ENCODE data around the gene SMCHD1. TPM values are rescaled to one million over a fixed set of nuclear protein-coding genes. Genes with fewer than 3 reads are reported as not detected.
A peak's percentile ranks its signal among the peaks of the same experiment; 100 is the strongest.
"Not testable (repeated sequence)": the region's sequence is repeated elsewhere in the genome, so short reads cannot be mapped to it uniquely, and the experiment has no call there.

Gene SMCHD1
- total RNA-seq, 2 donors from 2014 or later: 103 to 137 TPM

DNA sequence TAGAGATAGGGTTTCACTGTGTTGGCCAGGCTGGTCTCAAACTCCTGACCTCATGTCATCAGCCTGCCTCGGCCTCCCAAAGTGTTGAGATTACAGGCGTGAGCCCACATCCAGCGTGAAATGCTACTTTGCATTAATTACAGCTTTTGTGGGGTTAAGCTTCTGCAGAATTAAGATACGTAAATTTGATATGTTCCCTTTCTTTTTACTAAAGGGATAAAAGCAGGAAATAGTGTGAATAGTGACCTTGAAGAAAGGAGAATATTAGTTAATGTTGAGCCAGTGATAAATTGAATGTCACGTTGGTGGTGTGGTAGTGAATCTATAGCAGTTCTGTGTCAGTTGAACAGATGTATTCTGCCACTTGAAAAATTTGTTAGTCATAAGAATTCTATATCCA, 16.9 kb downstream of the SMCHD1 start:
- Mint-ChIP-seq H3K4me1 (ENCODE audit: low read depth) (peaks cover 56% of the 10 kb centered on the region), H3K36me3 (ENCODE audit: insufficient read depth in 2 of 2) (peaks cover 33 to 71% of the 10 kb centered on the region in 2 donors), H3K27ac (no peak overlapping the region), H3K4me3 (no peak overlapping the region), H3K27me3 (ENCODE audit: low read depth) (no peaks in the 10 kb centered on the region), H3K9me3 (peaks cover 3% of the 10 kb centered on the region in 2 donors)
- DNase-seq: no peak
- ATAC-seq (replicated peaks in 1 of 2): no peak

DNA sequence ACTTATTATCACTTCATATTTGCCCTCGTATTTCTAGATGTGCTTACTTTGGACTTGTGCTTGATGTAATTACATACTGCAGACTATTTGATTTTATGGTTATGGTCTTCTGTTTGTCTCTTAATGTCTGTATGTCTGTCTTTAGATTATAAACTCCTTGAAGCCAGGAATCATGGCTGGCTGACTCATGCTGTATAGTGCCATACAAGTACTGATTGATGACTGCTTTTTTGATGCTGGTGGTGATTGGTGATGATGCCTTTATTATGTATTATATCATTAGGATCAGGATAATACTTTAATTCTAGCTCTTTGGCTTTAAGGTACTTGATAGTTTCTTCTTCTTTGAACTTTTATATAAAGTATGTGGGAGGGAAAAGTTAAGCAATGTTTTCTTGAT, 17.3 kb downstream of the SMCHD1 start:
- Mint-ChIP-seq H3K9me3 (peaks cover 3% of the 10 kb centered on the region in 2 donors), H3K4me1 (ENCODE audit: low read depth) (peaks cover 56% of the 10 kb centered on the region), H3K4me3 (no peak overlapping the region), H3K27me3 (ENCODE audit: low read depth) (no peaks in the 10 kb centered on the region), H3K36me3 (ENCODE audit: insufficient read depth in 2 of 2) (peaks cover 33 to 73% of the 10 kb centered on the region in 2 donors), H3K27ac (no peak overlapping the region)
- ATAC-seq (replicated peaks in 1 of 2) (no peak), DNase-seq (no peak)

DNA sequence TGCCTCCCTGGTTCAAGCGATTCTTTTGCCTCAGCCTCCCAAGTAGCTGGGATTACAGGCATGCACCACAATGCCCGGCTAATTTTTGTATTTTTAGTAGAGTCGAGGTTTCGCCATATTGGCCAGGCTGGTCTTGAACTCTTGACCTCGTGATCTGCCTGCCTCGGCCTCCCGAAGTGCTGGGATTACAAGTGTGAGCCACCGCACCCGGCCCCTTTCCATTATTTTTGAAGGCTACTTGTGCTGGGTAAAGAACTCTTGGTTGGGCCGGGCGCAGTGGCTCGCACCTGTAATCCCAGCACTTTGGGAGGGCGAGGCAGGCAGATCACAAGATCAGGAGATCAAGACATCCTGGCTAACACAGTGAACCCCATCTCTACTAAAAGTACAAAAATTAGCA, 23.4 kb downstream of the SMCHD1 start:
- H3K9me3 Mint-ChIP-seq; DNase-seq; ATAC-seq (replicated peaks in 1 of 2): not testable (repeated sequence)

DNA sequence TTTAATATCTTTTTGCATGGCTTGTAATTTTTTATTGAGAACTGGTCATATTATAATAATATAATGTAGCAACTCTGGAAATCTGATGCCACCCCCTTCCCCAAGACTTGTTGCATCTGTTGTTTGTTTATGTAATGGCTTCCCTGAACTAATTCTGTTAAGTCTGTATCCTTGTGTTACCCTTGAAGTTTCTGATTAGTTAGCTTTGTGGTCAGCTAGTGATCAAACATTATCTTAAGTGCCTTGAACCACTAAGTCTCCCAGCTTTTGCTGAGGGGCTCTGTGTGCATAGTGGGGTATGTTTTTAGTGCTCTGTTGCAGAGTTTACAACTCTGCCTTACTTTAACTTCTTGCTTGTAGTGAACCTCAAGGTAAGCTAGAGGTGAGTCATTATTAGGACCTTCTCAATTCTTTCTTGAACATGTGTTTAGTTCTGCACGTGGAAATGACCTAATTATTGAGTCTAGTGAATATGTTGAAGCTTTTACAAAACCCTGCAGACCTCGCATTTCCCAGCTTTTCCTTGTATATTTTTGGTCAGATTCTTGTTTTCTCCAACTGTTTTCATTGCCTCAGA, 24.8 kb downstream of the SMCHD1 start:
- ATAC-seq (replicated peaks in 1 of 2) (peak in 1 of 2 donors; percentile 24), DNase-seq (no peak)
- H3K27me3 Mint-ChIP-seq (ENCODE audit: low read depth): no peaks in the 10 kb centered on the region
- peaks cover 17 to 47% of the 10 kb centered on the region in 2 donors for H3K36me3 Mint-ChIP-seq (ENCODE audit: insufficient read depth in 2 of 2)
- peak overlapping the region in 1 of 2 donors; percentile 5 for H3K4me3 Mint-ChIP-seq
- H3K27ac Mint-ChIP-seq: peak overlapping the region; percentile 89
- H3K4me1 Mint-ChIP-seq (ENCODE audit: low read depth): peaks cover 50% of the 10 kb centered on the region
- H3K9me3 Mint-ChIP-seq: no peaks in the 10 kb centered on the region

More for the DNA sequence above, 23.4 kb downstream of the SMCHD1 start:
- H3K27me3 Mint-ChIP-seq (ENCODE audit: low read depth); H3K4me3 Mint-ChIP-seq; H3K27ac Mint-ChIP-seq: not testable (repeated sequence)
- H3K36me3 Mint-ChIP-seq (ENCODE audit: insufficient read depth in 2 of 2): peaks cover 17 to 45% of the 10 kb centered on the region in 2 donors
- H3K4me1 Mint-ChIP-seq (ENCODE audit: low read depth): peaks cover 52% of the 10 kb centered on the region

DNA sequence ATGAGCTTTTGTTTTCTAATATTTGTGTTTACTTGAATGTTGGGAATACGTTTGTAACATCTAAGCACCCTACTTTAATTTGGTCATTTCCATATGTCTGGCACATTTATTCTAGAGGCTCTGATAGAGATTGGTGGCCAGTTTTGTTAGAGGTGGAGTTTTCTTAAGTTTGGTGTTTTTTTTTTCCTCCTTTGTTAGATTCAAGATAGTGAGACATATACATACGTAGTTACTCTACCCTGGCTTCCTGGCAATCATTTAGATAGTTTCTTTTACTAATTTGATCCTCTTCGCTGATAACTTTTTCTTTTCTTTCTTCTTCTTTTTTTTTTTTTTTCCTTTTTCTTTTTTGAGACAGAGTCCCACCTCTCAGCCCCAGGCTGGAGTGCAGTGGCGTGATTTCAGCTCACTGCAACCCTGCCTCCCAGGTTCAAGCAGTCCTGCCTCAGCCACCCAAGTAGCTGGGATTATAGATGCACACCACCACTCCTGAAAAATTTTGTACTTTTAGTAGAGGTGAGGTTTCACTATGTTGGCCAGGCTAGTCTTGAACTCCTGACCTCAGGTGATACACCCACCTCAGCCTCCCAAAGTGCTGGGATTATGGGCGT, 26.6 kb downstream of the SMCHD1 start:
- DNase-seq (no peak), ATAC-seq (replicated peaks in 1 of 2) (peak; percentile 51 to 65)
- Mint-ChIP-seq H3K27ac (peak overlapping the region; percentile 98), H3K4me3 (peak overlapping the region; percentile 15 to 72), H3K27me3 (ENCODE audit: low read depth) (no peaks in the 10 kb centered on the region), H3K4me1 (ENCODE audit: low read depth) (peaks cover 60% of the 10 kb centered on the region), H3K36me3 (ENCODE audit: insufficient read depth in 2 of 2) (peaks cover 25 to 54% of the 10 kb centered on the region in 2 donors), H3K9me3 (peaks cover 3 to 6% of the 10 kb centered on the region in 2 donors)

DNA sequence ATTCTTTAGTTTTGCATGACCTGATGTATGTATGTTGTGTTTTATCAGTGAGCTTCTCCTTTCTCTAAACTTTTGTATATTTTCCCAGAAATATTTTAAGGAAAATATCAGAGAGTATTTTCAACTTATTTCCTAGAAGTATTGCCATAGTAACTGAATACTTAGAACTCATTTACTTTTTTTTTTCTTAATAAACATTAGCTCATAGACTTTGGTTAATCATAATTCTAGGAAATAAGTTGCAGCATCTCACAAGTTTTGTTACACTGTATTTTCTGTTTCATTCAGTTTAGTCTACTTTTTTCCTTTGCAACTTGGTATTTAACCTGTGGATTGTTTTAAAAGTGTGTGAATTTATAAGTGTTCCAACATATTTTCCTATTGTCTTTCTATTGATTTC, 27.5 kb downstream of the SMCHD1 start:
- H3K27me3 Mint-ChIP-seq (ENCODE audit: low read depth): no peaks in the 10 kb centered on the region

DNA sequence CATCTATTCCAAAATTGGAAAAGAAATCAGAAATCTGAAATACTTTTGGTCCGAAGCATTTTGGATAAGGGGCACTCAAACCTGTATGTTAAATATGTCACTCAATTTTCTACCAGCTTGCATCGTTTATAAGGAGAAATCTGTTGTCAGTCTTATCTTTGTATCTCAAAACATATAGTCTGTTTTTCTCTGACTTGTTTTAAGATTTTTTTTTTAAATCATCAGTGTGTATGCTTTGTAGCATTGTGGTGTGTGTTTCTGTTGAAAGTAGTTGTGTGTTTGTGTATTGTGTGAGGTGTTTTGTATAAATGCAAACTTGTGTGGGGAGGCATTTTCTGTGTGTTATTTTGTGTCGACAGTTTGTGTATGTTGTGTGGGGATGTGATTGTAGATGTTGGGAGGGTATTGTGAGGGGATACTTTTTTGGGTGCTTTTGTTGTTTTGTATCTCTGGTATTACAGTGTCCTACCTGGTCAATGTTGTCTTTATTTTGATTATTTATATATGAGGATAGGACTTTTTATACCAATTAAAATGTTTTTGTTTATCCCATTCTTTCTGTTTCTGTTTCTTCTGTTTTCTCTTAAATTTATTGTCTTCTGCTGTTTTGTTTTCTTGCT, 30.9 kb downstream of the SMCHD1 start:
- DNase-seq (no peak), ATAC-seq (replicated peaks in 1 of 2) (no peak)
- H3K27ac Mint-ChIP-seq: peak overlapping the region; percentile 80
- peaks cover 26 to 61% of the 10 kb centered on the region in 2 donors for H3K36me3 Mint-ChIP-seq (ENCODE audit: insufficient read depth in 2 of 2)
- peak overlapping the region; percentile 14 to 17 for H3K4me3 Mint-ChIP-seq
- H3K4me1 Mint-ChIP-seq (ENCODE audit: low read depth): peaks cover 65% of the 10 kb centered on the region
- H3K9me3 Mint-ChIP-seq: peaks cover 6 to 8% of the 10 kb centered on the region in 2 donors
- H3K27me3 Mint-ChIP-seq (ENCODE audit: low read depth): no peaks in the 10 kb centered on the region

More for the DNA sequence above, 27.5 kb downstream of the SMCHD1 start:
- Mint-ChIP-seq H3K27ac (peak overlapping the region; percentile 98), H3K4me1 (ENCODE audit: low read depth) (peaks cover 69% of the 10 kb centered on the region), H3K9me3 (peaks cover 6 to 8% of the 10 kb centered on the region in 2 donors), H3K36me3 (ENCODE audit: insufficient read depth in 2 of 2) (peaks cover 29 to 60% of the 10 kb centered on the region in 2 donors), H3K4me3 (peak overlapping the region; percentile 13 to 72)
- no peak for DNase-seq
- peak in 1 of 2 donors; percentile 33 for ATAC-seq (replicated peaks in 1 of 2)

DNA sequence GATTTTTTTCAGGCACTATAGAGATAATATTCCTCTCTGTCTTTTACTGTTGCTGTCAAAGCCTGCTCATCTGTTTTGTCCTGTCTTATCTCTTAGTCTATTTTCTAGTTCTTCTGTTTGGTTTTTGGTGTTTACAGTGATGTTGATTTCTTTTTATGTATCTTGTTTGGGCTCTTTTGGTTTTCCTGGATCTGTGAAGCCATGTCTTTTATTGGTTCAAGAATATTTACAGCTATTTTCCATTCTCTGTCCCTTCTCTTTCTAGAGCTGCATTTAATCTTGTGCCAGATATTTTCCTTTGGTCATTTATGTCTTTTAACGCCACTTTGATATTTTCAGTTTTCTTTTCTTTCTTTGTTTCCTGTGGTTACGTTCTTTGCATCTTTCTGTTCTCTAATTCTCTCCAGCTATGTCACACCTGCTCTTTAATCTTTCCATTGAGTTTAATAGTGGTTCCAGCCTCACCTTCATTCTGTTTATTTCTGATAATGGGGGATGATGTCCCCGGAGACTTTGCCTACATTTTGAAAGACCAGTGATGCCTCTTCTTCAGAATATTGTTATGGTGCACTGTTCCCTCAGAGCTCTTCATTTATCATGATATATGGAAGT, 32.0 kb downstream of the SMCHD1 start:
- no peak for ATAC-seq (replicated peaks in 1 of 2)

DNA sequence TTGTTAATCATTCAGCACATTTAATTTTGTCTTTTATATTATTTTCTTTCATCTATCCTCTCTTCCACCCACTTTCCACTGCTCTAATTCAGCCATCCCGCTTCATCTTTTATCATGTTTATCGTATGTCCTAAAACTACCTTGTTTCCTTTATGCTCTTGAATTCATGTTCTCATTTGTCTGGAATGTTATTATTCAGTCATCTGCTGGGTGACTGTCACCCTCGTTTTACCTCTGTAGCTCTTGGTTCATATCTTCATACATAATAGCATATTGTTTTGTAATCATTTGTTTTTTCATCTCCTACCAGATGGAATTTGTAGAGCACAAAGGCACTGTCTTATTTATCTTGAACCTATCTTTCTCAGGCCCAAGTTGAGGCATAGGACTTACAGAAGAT, 37.0 kb downstream of the SMCHD1 start:
- Mint-ChIP-seq H3K27me3 (ENCODE audit: low read depth) (no peaks in the 10 kb centered on the region), H3K27ac (peak overlapping the region; percentile 29), H3K4me3 (no peak overlapping the region), H3K4me1 (ENCODE audit: low read depth) (peaks cover 20% of the 10 kb centered on the region), H3K9me3 (peaks cover 0 to 2% of the 10 kb centered on the region in 2 donors), H3K36me3 (ENCODE audit: insufficient read depth in 2 of 2) (peaks cover 16 to 61% of the 10 kb centered on the region in 2 donors)
- no peak for DNase-seq
- no peak for ATAC-seq (replicated peaks in 1 of 2)

More for the DNA sequence above, 32.0 kb downstream of the SMCHD1 start:
- Mint-ChIP-seq H3K9me3 (peaks cover 6 to 8% of the 10 kb centered on the region in 2 donors), H3K27ac (peak overlapping the region; percentile 80), H3K4me3 (peak overlapping the region; percentile 31 to 75), H3K4me1 (ENCODE audit: low read depth) (peaks cover 56% of the 10 kb centered on the region), H3K27me3 (ENCODE audit: low read depth) (no peaks in the 10 kb centered on the region), H3K36me3 (ENCODE audit: insufficient read depth in 2 of 2) (peaks cover 32 to 69% of the 10 kb centered on the region in 2 donors)
- no peak for DNase-seq

DNA sequence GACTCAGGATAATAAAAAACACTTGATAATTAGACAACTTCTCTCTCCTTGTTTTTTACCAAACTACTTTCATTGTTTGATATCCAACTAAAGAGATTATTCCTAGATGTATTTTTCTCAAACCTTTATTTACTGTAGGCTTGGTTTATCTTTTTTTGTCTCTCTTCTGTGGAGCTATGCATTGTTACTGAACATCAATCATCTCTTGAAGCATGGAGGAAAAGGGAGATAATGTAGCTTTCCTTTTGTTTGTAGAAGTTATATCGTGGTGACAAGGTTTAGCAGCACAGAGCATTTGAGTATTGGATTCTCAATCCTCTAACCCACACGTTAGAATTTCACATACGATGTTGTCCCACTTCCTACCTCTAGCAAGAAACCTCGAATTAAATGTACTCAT, 41.7 kb downstream of the SMCHD1 start:
- Mint-ChIP-seq H3K27ac (peak overlapping the region; percentile 44), H3K27me3 (ENCODE audit: low read depth) (no peaks in the 10 kb centered on the region), H3K4me1 (ENCODE audit: low read depth) (no peaks in the 10 kb centered on the region), H3K36me3 (ENCODE audit: insufficient read depth in 2 of 2) (peaks cover 8 to 50% of the 10 kb centered on the region in 2 donors), H3K9me3 (no peaks in the 10 kb centered on the region), H3K4me3 (no peak overlapping the region)
- no peak for ATAC-seq (replicated peaks in 1 of 2)
- DNase-seq: no peak

DNA sequence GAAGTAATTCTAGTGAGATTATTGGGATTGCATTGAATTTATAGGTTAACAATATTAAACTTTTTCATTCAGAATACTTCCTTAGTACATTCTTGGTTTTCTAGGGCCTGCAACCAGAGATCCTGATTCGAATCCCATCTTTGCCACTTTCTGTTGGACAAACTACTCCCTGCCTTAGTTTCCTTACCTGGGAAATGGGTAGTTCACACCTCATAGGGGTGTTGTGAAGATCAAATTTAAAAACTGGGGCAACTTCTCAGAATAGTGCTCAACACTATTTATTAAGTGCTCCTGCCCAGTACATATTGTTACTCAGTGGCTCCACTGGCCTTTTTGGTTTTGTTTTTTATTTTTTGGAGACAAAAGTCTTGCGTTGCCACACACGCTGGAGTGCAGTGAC, 43.5 kb downstream of the SMCHD1 start:
- Mint-ChIP-seq H3K9me3 (no peaks in the 10 kb centered on the region), H3K27ac (no peak overlapping the region), H3K27me3 (ENCODE audit: low read depth) (no peaks in the 10 kb centered on the region), H3K4me3 (no peak overlapping the region), H3K4me1 (ENCODE audit: low read depth) (no peaks in the 10 kb centered on the region), H3K36me3 (ENCODE audit: insufficient read depth in 2 of 2) (peaks cover 4 to 54% of the 10 kb centered on the region in 2 donors)
- ATAC-seq (replicated peaks in 1 of 2) (no peak), DNase-seq (no peak)

DNA sequence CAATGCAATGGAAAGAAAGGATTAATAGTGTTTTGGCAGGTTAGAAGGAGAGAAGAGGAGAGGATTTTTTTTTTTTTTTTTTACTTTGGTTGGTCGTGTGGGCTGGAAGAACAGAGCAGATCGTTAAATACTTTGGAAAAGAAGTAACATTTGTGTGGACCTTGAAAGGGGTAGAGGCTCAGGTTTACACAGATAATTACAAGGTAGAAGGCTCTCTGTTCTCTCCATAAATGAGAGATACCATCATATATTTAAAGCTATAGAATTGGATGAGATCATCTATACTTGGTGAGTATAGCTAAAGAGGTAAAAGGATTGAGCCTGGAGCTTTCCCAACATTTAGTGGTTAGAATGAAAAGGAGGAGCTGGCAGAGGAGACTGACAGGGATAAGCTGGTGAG, 49.0 kb downstream of the SMCHD1 start:
- ATAC-seq (replicated peaks in 1 of 2): no peak
- DNase-seq: no peak
- H3K9me3 Mint-ChIP-seq: no peaks in the 10 kb centered on the region
- no peak overlapping the region for H3K4me3 Mint-ChIP-seq
- peaks cover 16% of the 10 kb centered on the region for H3K4me1 Mint-ChIP-seq (ENCODE audit: low read depth)
- peaks cover 14 to 51% of the 10 kb centered on the region in 2 donors for H3K36me3 Mint-ChIP-seq (ENCODE audit: insufficient read depth in 2 of 2)
- peak overlapping the region; percentile 19 for H3K27ac Mint-ChIP-seq
- no peaks in the 10 kb centered on the region for H3K27me3 Mint-ChIP-seq (ENCODE audit: low read depth)

DNA sequence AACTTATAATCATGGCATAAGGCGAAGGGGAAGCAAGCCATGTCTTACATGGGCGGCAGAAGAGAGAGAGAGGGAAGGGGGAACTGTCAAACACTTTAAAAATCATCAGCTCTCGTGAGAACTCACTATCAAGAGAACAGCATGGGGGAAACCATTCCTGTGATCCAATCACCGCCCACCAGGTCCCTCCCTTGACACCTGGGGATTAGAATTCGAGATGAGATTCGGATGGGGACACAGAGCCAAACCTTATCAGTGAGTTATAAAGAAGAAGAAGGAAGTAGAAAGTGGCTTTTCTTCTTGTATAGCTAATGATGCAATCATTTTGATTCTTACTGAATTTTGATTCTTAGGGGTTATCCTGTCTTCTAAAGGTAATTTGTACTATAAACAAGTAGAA, 51.4 kb downstream of the SMCHD1 start:
- H3K36me3 Mint-ChIP-seq (ENCODE audit: insufficient read depth in 2 of 2): peaks cover 17 to 60% of the 10 kb centered on the region in 2 donors
- no peak overlapping the region for H3K4me3 Mint-ChIP-seq
- peaks cover 19% of the 10 kb centered on the region for H3K4me1 Mint-ChIP-seq (ENCODE audit: low read depth)
- peak overlapping the region; percentile 97 for H3K27ac Mint-ChIP-seq
- H3K27me3 Mint-ChIP-seq (ENCODE audit: low read depth): no peaks in the 10 kb centered on the region
- DNase-seq (no peak), ATAC-seq (replicated peaks in 1 of 2) (no peak)
- H3K9me3 Mint-ChIP-seq: no peaks in the 10 kb centered on the region
